Body of pancreas (tissue), 4 donors: ENCODE results near the gene UBTD1. TPM values are rescaled to one million over a fixed set of nuclear protein-coding genes. Genes with fewer than 3 reads are reported as not detected.

Source experiments
- ATAC-seq: fragments of 150-250 bp; one replicate; pipeline ENCODE4 v1.9.1; 2016
- DNase-seq, 4 donors: peaks; one replicate each; pipeline ENCODE4 v3.0.0-alpha.2; 2019
- H3K27ac ChIP-seq, 4 donors: fragments of 200-600 bp; sonication (generic); 1 replicate in 3 of 4; 2 replicates in 1 of 4; pipeline versions ENCODE4 v1.5.1 to v1.6.1; 2016 to 2019; ENCODE audit warnings: mild to moderate bottlenecking in 1 of 4, mixed read lengths in 1 of 4, moderate library complexity in 1 of 4
- H3K27me3 ChIP-seq, 2 donors: fragments of 200-600 bp; sonication (generic); one replicate each; pipeline ENCODE4 v1.6.0; 2016; ENCODE audit warnings: mild to moderate bottlenecking in 1 of 2
- H3K36me3 ChIP-seq, 2 donors: fragments of 200-600 bp; sonication (generic); replicated peaks in 1 of 2; 2 replicates each; pipeline ENCODE4 v1.5.1; 2016; ENCODE audit warnings: low read depth in 2 of 2; ENCODE audit not compliant: insufficient read depth in 1 of 2
- H3K4me1 ChIP-seq: fragments of 200-600 bp; sonication (generic); one replicate; pipeline ENCODE4 v1.6.0; 2016
- H3K4me3 ChIP-seq, 2 donors: fragments of 200-600 bp; sonication (generic); 1 replicate in 1 of 2; 2 replicates in 1 of 2; pipeline ENCODE4 v1.5.1; 2016 to 2019
- H3K9me3 ChIP-seq, 3 donors: fragments of 200-600 bp; sonication (generic); 1 replicate in 2 of 3; 2 replicates in 1 of 3; pipeline ENCODE4 v1.5.1; 2016
- POLR2A ChIP-seq, 3 donors: fragments of 450-650 bp; IDR thresholded peaks; one replicate each; pipeline ENCODE4 v1.6.1; 2016; ENCODE audit warnings: antibody characterized with exemption in 3 of 3, mild to moderate bottlenecking in 2 of 3
- WGBS, 2 donors: methylation state at CpG; one replicate each; pipeline ENCODE4 v1.1.5; 2017; 5-methylcytosine and 5-hydroxymethylcytosine counted together
- intact Hi-C: fragments of 100-400 bp; cut with DNase I; formaldehyde crosslinking; loops from one replicate; pipeline ENCODE4 v1.15.1; 2023
- total RNA-seq, 2 donors: library from RNA; depleted of rRNA; stranded (reverse); fragments of >200 nt; gene quantifications; one replicate each; pipeline ENCODE4 v1.1.0, GENCODE V29; 2016
- TF ChIP-seq, protein P1 (sequence below), 7 experiments: fragments of 450-650 bp in 4 of 7; fragments of 200-600 bp in 3 of 7; sonication (generic) in 3 of 7; IDR thresholded peaks; one replicate each; pipeline ENCODE4 v1.5.1; 2016 to 2019; ENCODE audit warnings: antibody characterized with exemption in 7 of 7

Gene UBTD1
- total RNA-seq, 2 donors from 2014 or later, result 9.1 to 33.9 TPM

DNA sequence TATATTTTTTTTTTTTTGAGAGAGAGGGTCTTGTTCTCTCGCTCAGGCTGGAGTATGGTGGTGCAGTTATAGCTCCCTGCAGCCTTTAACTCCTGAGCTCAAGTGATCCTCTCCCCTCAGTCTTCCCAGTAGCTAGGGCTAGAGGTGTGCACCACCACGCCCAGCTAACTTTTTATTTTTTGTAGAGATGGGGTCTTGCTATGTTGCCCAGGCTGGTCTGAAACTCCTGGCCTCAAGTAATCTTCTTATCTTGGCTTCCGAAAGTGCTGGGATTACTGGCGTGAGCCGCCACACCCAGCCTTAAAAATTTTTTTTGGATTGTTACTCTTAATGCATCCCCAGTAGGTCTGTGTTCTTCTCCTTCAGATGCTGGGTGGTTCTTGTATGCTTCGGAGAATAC is 4.2 kb downstream of the UBTD1 start:
- intact Hi-C loops, result no loop called here
- ATAC-seq (no peak), DNase-seq (no peak)
- Histone ChIP-seq H3K4me3 (no peak overlapping the region), H3K9me3 (no peaks in the 10 kb centered on the region), H3K27ac (no peak overlapping the region), H3K36me3 (no peaks in the 10 kb centered on the region), H3K27me3 (no peaks in the 10 kb centered on the region), H3K4me1 (peaks cover 13% of the 10 kb centered on the region)
- TF ChIP-seq, protein P1, sequence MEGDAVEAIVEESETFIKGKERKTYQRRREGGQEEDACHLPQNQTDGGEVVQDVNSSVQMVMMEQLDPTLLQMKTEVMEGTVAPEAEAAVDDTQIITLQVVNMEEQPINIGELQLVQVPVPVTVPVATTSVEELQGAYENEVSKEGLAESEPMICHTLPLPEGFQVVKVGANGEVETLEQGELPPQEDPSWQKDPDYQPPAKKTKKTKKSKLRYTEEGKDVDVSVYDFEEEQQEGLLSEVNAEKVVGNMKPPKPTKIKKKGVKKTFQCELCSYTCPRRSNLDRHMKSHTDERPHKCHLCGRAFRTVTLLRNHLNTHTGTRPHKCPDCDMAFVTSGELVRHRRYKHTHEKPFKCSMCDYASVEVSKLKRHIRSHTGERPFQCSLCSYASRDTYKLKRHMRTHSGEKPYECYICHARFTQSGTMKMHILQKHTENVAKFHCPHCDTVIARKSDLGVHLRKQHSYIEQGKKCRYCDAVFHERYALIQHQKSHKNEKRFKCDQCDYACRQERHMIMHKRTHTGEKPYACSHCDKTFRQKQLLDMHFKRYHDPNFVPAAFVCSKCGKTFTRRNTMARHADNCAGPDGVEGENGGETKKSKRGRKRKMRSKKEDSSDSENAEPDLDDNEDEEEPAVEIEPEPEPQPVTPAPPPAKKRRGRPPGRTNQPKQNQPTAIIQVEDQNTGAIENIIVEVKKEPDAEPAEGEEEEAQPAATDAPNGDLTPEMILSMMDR (IDR thresholded peaks at IDR 0.05), result no peak
- TF ChIP-seq POLR2A (IDR thresholded peaks at IDR 0.05), result no peak
- 89 to 95% methylated on average over 6 of the region's 6 CpGs for WGBS, 2 donors

DNA sequence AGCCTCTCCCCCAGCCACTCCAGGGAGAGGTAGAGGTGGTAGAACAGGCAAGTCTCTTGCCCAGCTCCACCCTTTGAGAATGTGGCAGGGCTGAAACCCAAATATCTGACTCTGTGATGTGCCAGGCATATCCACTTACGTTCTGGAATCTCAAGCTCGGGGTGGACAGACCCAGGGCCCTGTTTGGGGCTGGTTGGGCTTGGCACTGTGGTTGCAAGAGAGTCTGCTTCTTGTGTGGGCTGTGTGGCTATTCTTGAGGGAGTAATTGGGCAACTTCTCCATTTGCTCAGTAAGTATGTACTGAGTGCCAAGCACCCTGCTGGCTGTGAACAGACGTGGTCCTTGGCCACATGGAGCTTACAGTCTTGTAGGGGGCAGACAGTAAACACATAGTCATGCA is 4.7 kb downstream of the UBTD1 start:
- no peak for DNase-seq
- no peak for ATAC-seq
- Histone ChIP-seq H3K36me3 (no peaks in the 10 kb centered on the region), H3K27me3 (no peaks in the 10 kb centered on the region), H3K9me3 (no peaks in the 10 kb centered on the region), H3K4me1 (peaks cover 13% of the 10 kb centered on the region), H3K4me3 (no peak overlapping the region), H3K27ac (no peak overlapping the region)
- 83 to 100% methylated on average over 2 to 3 of the region's 3 CpGs for WGBS, 2 donors
- TF ChIP-seq, protein P1 (IDR thresholded peaks at IDR 0.05), result no peak
- TF ChIP-seq POLR2A (IDR thresholded peaks at IDR 0.05), result no peak
- intact Hi-C loops, result no loop called here

DNA sequence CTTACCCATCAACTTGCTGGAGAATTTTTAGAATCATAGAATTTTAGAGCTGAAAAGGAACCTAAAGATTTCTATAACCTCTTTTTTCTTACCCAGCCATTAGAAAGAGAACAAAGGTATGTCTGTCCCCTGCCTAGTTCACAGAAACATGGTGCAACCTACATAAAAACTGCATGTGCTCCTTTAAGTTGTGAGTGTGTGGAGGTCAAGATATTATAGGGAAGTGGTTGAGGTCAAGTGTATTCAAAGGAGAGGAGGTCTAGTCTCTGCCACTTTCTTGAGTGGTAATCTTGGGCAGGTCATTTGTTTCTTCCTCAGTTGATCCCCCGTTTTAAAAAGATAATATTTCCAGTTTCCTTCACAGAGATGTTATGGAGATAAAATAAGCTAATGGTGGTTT is 6.4 kb downstream of the UBTD1 start:
- intact Hi-C loops, result no loop called here
- Histone ChIP-seq H3K27me3 (no peaks in the 10 kb centered on the region), H3K36me3 (no peaks in the 10 kb centered on the region), H3K4me3 (no peak overlapping the region), H3K27ac (no peak overlapping the region), H3K4me1 (peaks cover 5% of the 10 kb centered on the region), H3K9me3 (no peaks in the 10 kb centered on the region)
- DNase-seq (no peak), ATAC-seq (no peak)
- no peak for TF ChIP-seq POLR2A (IDR thresholded peaks at IDR 0.05)
- TF ChIP-seq, protein P1 (IDR thresholded peaks at IDR 0.05), result no peak
- WGBS, 2 donors, result 50 to 67% methylated on average over 1 of the region's 1 CpG

DNA sequence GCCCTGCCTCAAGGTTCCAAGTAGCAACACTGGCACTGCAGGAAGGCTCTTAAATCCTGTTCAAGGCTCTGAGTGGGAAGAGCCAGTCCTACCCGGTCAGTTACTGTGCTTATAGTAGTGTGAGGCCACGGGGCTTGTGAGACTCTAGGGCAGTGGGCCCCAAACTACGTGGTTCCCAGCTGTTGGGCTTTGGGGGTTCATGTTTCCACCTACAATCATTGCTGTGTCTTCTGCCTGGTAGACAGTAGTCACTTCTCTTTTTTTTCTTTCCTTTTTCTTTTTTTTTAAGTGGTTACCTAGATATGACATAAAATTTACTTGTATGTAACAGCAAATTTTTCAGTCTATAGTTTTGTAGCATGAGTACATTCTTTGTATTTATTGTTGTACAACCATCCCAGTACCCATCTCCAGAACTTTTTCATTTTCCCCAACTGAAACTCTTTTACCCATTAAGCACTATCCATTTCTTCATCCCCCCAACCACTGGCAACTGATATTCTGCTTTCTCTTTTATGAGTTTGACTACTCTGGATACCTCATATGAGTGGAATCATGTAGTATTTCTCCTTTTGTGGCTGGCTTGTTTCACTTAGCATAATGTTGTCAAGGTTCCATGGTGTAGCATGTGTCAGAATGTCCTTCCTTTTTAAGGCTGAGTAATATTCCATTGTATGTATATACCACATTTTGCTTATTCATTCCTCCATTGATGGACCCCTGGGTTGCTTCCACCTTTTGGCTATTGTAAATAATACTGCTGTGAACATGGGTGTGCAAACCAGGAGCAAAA is 7.7 kb downstream of the UBTD1 start:
- TF ChIP-seq, protein P1 (IDR thresholded peaks at IDR 0.05), result no peak
- no peak for TF ChIP-seq POLR2A (IDR thresholded peaks at IDR 0.05)
- DNase-seq (no peak), ATAC-seq (no peak)
- intact Hi-C loops, result no loop called here
- Histone ChIP-seq H3K4me1 (no peaks in the 10 kb centered on the region), H3K27ac (no peak overlapping the region), H3K4me3 (no peak overlapping the region), H3K36me3 (no peaks in the 10 kb centered on the region), H3K27me3 (no peaks in the 10 kb centered on the region), H3K9me3 (no peaks in the 10 kb centered on the region)
- WGBS, 2 donors, result 88 to 92% methylated on average over 3 of the region's 3 CpGs

DNA sequence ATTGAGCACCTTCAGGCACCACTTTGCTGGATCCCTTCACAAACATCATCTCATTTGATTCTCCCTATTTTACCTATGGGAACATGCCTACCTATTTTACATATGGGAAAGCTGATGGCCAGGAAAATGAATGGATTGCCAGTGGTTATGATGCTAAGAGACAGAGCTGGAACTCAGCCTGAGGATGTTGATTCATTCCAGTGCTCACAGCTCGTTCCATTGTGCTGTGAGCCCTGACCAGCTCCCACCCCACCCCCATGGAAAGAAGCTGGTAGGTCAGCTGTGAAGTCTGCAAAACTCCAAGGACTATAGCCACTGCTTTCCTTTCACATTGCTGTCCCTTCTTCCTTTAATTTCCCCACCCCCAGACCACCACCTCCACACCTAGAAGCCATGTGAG is 9.6 kb downstream of the UBTD1 start:
- Histone ChIP-seq H3K27ac (no peak overlapping the region), H3K27me3 (no peaks in the 10 kb centered on the region), H3K36me3 (no peaks in the 10 kb centered on the region), H3K9me3 (no peaks in the 10 kb centered on the region), H3K4me3 (no peak overlapping the region), H3K4me1 (no peaks in the 10 kb centered on the region)
- ATAC-seq, result no peak
- no peak for TF ChIP-seq POLR2A (IDR thresholded peaks at IDR 0.05)
- TF ChIP-seq, protein P1 (IDR thresholded peaks at IDR 0.05), result no peak
- 53 to 69% methylated on average over 1 of the region's 1 CpG for WGBS, 2 donors
- DNase-seq, result no peak
- intact Hi-C loops, result no loop called here
